Measurements from ENCODE around the gene NAALADL2.

Gene NAALADL2

GRCh38 chr3:174857301-174857700 lies 1.8 kb upstream of the NAALADL2 start:
- H3K27me3 ChIP-seq: no peaks in the 10 kb centered on the region
- no peak overlapping the region for H3K27ac ChIP-seq
- DNase-seq: no peak
- TF ChIP-seq, protein P1, sequence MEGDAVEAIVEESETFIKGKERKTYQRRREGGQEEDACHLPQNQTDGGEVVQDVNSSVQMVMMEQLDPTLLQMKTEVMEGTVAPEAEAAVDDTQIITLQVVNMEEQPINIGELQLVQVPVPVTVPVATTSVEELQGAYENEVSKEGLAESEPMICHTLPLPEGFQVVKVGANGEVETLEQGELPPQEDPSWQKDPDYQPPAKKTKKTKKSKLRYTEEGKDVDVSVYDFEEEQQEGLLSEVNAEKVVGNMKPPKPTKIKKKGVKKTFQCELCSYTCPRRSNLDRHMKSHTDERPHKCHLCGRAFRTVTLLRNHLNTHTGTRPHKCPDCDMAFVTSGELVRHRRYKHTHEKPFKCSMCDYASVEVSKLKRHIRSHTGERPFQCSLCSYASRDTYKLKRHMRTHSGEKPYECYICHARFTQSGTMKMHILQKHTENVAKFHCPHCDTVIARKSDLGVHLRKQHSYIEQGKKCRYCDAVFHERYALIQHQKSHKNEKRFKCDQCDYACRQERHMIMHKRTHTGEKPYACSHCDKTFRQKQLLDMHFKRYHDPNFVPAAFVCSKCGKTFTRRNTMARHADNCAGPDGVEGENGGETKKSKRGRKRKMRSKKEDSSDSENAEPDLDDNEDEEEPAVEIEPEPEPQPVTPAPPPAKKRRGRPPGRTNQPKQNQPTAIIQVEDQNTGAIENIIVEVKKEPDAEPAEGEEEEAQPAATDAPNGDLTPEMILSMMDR (IDR thresholded peaks at IDR 0.05): no peak
- H3K4me3 ChIP-seq: no peak overlapping the region
- no peaks in the 10 kb centered on the region for H3K9me3 ChIP-seq
- no peaks in the 10 kb centered on the region for H3K36me3 ChIP-seq
- intact Hi-C loops (cut with DNase I; ENCODE audit: low total_unique reads): no loop called here
- H3K4me1 ChIP-seq: peaks cover 0 to 5% (median 4%) of the 10 kb centered on the region in 4 donors

DNA sequence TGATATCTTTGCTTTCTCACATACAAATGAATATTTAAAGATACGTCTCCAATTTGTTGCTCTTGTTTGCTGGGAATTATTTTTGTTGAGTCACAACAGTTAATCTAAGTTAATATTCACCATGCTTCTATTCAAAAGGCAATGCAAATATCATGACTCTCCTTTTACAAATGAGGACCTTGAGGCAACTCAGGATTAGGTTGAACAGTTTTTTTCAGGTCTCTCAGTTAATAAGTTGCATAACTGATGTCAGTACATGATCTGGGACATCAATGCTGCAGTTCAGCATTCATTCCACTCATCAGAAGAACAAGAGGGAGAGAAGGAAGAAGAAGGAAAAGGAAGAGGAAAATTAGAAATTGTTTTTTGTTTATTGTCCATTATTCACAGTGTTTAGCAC lies 781 bp upstream of the NAALADL2 start:
- intact Hi-C loops (cut with DNase I; ENCODE audit: low total_unique reads): no loop called here
- DNase-seq: no peak
- TF ChIP-seq, protein P1 (IDR thresholded peaks at IDR 0.05): no peak
- Histone ChIP-seq H3K27me3 (no peaks in the 10 kb centered on the region), H3K9me3 (no peaks in the 10 kb centered on the region), H3K4me3 (no peak overlapping the region), H3K27ac (no peak overlapping the region), H3K4me1 (peaks cover 0 to 15% (median 10%) of the 10 kb centered on the region in 4 donors), H3K36me3 (no peaks in the 10 kb centered on the region)

DNA sequence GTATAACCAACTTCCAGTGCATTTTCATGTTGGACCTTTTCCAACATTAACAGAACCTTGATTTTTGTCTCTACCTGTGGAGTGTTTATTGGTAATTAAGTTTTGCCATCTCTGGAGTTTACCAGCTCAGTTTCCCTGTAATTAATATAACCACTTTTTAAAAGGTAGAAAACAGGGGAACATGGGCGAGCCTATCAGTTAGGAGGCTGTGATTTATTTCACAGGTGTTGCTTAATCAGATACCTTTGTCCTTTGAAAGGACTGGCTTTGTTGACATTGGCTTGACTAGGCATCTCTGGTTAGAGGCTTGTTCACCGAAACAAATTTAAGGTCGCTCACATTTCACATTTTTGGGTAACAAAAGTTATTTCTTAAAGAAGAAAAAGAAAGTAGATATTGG lies 622 bp downstream of the NAALADL2 start:
- intact Hi-C loops (cut with DNase I; ENCODE audit: low total_unique reads): no loop called here
- TF ChIP-seq, protein P1 (IDR thresholded peaks at IDR 0.05): no peak
- H3K27ac ChIP-seq: no peak overlapping the region
- H3K9me3 ChIP-seq: no peaks in the 10 kb centered on the region
- H3K27me3 ChIP-seq: no peaks in the 10 kb centered on the region
- H3K4me1 ChIP-seq: peaks cover 0 to 18% (median 10%) of the 10 kb centered on the region in 4 donors
- no peaks in the 10 kb centered on the region for H3K36me3 ChIP-seq
- no peak for DNase-seq
- no peak overlapping the region for H3K4me3 ChIP-seq

DNA sequence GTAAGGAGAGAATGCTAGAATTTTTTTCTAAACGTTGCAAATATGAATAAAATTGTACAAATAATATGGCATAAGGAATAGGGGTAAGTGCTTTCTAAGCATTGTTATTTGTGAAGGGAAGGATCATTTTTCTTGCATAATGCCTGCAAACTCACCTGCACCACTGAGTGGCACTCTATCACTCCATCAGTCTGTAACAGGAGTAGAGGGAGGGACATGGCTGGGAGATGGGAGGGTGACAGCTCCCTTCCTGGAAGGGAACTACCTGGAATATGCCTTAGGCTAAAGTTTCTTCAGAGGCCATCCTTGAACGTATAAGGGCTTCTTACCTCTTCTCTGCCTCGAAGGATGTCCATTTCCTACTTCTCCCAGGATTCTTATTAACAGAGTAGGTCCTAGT lies 3.0 kb downstream of the NAALADL2 start:
- Histone ChIP-seq H3K36me3 (no peaks in the 10 kb centered on the region), H3K27ac (peak overlapping the region; percentile 54 to 68), H3K9me3 (no peaks in the 10 kb centered on the region), H3K4me1 (peaks cover 0 to 18% (median 10%) of the 10 kb centered on the region in 4 donors), H3K4me3 (no peak overlapping the region), H3K27me3 (no peaks in the 10 kb centered on the region)
- no peak for DNase-seq
- intact Hi-C loops (cut with DNase I; ENCODE audit: low total_unique reads): no loop called here
- TF ChIP-seq, protein P1 (IDR thresholded peaks at IDR 0.05): no peak

DNA sequence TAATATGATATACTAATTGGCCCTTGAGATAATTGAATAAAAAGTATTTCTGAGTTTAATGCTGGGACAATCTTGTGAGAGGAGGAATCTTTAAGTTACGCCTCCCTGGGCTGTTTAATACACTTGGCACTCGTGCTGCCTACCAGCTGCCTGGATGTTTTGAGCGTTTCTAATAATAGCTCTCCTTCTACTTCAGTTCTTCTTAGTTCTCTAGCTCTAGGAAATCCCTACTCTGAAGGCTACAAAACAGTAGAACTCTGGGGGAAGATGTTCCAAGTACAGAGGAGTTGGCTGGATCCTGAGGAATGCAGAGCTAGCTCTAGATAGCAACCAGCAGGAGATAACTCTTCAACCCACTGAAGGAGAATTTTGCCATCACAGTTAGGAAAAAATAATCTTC lies 3.5 kb downstream of the NAALADL2 start:
- Histone ChIP-seq H3K4me3 (peak overlapping the region in 1 of 2 donors; percentile 7), H3K27ac (peak overlapping the region; percentile 54 to 68), H3K9me3 (no peaks in the 10 kb centered on the region), H3K27me3 (no peaks in the 10 kb centered on the region), H3K36me3 (no peaks in the 10 kb centered on the region), H3K4me1 (peaks cover 0 to 18% (median 10%) of the 10 kb centered on the region in 4 donors)
- DNase-seq: no peak
- TF ChIP-seq, protein P1 (IDR thresholded peaks at IDR 0.05): no peak
- intact Hi-C loops (cut with DNase I; ENCODE audit: low total_unique reads): no loop called here

DNA sequence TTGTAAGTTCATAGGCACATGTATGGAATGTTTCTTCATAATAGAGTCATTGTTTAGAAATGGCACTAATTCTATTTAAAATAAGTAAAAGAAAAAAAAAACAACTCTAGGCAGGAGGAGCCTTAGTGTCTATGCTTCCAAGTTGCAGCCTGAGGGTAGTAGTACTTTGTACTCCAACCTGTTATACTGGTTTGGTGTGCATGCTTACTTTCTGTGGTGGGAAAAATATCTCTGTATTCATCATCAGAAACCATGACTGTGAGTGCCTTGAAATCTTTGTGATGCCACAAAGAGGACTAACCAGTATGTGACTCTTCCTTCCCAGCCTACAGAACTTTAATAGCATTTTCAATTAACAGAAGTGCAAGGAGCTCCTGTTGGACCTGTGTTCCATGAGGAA lies 4.4 kb downstream of the NAALADL2 start:
- Histone ChIP-seq H3K4me1 (peaks cover 0 to 18% (median 10%) of the 10 kb centered on the region in 4 donors), H3K4me3 (no peak overlapping the region), H3K9me3 (no peaks in the 10 kb centered on the region), H3K27ac (peak overlapping the region; percentile 54 to 68), H3K27me3 (no peaks in the 10 kb centered on the region), H3K36me3 (no peaks in the 10 kb centered on the region)
- DNase-seq: no peak
- intact Hi-C loops (cut with DNase I; ENCODE audit: low total_unique reads): no loop called here
- TF ChIP-seq, protein P1 (IDR thresholded peaks at IDR 0.05): no peak

All from tibial artery (tissue), 4 donors.